HG03025 (cell line): ENCODE results near the gene CARM1.
"Not testable (repeated sequence)": the region's sequence is repeated elsewhere in the genome, so short reads cannot be mapped to it uniquely, and the experiment has no call there.

Experiments
- ATAC-seq: cut with Tn5 transposase; IDR thresholded peaks from one replicate; pipeline ENCODE4 v1.9.1; 2021; ENCODE audit warnings: mild to moderate bottlenecking, moderate library complexity; ENCODE audit not compliant: unreplicated experiment, low FRiP score

Gene CARM1

GRCh38 chr19:10870955-10871603, at the start of gene CARM1:
Gene CARM1 (plus strand): TSS chr19:10871553. CDS start chr19:10871703, 150 bp downstream.
- peak; percentile 67 for ATAC-seq

GRCh38 chr19:10823690-10824089, 47.7 kb upstream of the CARM1 start:
- no peak for ATAC-seq

DNA sequence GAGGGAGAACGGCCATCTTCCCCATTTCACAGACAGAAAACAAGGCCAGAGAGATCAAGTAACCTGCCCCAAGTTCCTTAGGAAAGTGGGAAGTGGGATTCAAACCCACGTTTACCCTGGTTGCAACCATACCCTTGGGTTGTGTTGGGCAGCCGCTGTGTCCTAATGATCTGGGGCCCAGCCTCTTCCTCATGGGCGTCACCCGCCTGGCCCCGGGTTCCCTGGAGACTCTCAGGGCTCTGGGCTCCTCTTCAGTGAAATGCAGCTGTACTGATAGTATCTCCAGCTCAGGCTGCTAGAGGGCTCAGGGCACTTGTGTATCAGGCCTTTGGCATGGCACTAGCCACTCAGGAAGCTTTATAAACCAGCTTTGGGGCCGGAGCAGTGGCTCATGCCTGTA, 45.1 kb upstream of the CARM1 start:
- no peak for ATAC-seq

GRCh38 chr19:10826846-10827245, 44.5 kb upstream of the CARM1 start:
- ATAC-seq: no peak

GRCh38 chr19:10828981-10829821, 42.2 kb upstream of the CARM1 start:
- ATAC-seq: no peak

DNA sequence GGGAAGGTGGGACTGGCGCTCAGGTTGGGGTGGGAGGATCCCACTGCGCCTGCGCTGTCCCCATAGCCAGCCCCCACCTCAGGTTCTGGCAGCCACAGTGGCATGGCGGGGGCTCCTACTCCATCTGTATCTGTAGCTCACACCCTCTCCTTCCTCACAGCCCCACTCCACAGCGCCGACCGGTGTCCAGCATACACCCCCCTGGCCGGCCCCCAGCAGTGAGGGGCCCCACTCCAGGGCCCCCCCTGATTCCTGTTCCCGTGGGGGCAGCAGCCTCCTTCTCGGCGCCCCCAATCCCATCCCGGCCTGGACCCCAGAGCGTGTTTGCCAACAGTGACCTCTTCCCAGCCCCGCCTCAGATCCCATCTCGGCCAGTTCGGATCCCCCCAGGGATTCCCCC, 41.4 kb upstream of the CARM1 start:
- no peak for ATAC-seq

- no peak for ATAC-seq
Observed at GRCh38 chr19:10830370-10830769, 41.0 kb upstream of the CARM1 start.

DNA sequence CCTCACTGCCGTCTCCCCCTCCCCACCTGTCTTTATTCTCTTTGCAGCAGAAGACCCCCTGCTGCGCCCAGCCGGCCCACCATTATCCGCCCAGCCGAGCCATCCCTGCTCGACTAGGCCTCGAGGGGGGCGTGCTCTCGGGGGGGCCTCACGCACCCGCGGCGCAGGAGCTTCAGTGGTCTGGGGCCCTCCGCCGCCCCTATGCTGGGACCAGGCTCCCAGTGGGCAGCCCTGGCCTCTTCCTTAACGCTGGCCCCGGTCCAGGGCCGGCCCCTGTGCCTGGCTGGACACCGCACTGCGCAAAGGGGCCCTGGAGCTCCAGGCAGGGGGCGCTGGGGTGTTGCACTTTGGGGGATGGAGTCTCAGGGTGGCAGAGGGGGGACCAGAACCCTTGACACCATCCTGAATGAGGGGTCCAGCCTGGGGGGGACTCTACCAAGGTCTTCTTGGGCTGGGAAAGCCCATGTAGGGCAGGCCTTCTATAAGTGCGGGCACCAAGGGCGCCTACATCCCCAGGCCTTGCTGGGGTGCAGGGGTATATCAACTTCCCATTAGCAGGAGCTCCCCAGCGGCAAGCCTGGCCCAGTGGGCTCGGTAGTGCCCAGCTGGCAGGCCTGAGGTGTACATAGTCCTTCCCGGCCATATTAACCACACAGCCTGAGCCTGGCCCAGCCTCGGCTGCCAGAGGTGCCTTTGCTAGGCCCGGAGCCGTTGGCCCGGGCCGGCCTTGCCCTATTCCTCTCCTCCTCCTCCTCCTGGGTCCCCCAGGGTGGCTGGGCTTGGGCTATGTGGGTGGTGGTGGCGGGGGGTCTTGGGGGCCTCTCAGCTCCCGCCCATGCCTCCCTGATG, 40.2 kb upstream of the CARM1 start:
- ATAC-seq: no peak

DNA sequence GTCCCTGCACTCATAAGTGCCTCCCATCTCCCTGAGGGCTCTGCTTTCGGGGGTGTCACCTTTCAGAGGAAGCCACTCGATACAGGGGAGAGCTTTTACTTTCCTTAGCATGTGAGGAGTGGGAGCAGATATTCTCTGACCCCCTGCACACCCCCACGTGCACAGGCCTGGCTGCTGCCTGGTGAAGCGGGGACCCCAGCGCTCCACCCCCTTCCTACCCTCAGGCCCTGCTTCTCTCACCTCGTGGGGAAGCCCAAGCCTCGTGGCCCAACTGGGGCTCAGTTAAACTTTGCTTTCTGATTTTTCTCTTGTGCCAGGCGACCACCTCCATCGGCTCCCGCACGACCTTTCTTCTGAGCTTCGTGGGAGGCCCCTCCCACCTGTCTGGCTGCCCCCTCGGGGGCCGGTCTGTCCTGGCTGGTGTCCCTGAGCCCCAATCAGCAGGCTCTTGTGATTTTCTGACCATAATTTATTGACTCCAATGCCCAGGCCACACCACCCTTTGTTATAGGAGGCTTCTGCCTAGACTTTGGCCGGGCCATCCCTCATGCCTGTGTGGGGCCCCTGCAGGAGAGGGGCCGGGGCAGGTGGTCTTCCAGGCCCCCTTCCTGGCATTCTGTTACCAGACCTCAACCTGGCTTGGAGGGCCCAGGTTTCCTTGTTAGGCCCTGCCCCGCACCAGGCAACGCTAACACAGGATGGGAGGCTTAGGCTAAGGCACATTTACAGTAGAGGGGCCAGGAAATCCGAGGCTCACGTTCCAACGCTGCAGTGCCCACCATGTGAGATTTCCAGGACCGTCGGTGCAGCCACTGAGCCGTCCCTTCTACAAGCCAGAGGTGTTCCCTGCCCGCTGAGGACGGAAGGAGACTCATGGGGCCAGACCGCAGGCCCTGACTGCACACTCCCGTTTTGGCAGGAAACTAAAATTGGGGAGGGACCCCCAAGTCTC, 39.1 kb upstream of the CARM1 start:
- no peak for ATAC-seq

DNA sequence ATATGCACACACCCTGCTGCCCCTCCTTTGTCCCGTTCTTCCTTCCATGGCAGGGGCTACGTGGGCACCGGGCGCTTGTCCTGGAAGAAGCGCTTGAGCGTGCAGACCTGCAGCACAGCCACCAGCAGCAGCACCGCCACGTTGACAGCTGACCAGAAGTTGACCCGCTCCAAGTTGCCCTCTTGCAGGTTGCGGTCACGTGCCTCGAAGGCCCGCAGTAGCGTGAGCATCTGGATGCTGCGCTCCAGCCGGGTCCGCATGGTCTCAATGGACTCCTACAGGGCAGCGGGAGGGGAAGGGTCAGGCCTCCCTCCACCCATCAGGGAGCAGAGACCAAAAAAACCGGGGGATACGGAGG, 38.4 kb upstream of the CARM1 start:
- no peak for ATAC-seq

DNA sequence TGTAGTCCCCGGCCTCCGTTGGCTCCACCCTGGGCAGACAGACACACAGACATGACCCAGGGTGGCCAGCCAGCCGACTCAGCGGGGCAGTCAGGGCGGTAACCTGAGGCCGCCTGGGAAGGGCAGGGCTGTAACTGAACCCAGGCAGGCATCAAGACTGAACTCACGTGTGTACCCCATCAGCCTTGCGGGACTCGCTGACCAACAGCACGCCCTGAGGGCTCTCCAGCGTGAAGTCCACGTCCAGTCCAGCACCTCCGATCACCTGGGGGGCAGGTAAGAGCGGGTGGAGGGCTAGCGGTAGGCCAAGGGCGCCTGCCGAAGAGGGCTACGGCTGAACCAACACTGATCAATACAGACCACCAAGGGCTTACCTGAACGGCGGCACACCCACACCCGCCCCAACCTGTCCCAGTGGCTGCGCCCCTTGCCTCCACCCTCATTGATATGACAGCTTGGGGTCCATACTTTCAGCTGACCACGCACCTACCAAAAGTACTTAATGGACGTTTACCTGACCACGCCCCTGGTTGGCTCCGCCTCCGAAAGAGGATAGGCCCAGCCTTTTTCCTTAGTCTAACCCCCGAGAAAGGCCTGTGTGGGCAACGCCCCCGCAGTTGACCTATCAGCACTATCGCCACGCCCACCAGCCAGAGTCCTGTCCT, 36.1 kb upstream of the CARM1 start:
- no peak for ATAC-seq

DNA sequence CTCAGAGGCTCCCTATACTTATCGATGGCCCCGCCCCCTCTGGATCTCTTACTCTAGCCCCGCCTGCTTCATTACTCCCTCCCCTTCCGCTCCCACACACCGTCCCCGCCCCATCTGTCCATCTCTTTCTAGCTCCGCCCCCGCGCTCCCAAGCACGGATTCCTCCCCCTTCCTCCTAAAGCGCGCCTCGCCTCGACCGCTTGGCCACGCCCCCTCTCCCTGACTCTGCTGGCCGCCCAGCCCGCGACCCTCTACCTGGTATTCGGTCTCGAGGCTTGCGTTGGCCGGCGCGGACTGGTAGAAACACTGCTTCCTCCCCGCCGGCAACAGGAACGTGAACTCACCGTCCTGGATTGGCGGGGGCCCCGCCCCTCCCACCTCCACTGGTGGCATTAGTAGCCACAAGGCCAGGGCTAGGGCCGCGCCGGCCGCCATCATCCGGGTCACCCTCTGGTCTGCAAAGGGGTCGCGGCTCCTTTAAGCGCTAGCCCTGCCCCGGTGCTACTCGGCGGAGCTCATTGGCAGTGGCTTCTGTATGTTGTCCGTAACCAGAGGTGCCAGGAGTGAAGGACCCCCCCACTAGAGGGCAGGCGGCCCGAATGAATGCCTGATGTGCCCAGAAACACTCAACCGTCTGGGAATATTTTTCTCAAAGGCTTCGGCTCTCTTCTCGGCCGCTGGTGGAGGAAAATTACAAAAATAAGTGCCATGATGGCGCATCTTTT, 35.4 kb upstream of the CARM1 start, which contains the start of gene TMED1:
Gene TMED1 (minus strand): TSS at position 459 of the 725 bp plus-strand sequence. CDS start 21 bp downstream, at position 438.
- ATAC-seq: peak; percentile 57

GRCh38 chr19:10836479-10837330, 34.6 kb upstream of the CARM1 start:
- no peak for ATAC-seq

DNA sequence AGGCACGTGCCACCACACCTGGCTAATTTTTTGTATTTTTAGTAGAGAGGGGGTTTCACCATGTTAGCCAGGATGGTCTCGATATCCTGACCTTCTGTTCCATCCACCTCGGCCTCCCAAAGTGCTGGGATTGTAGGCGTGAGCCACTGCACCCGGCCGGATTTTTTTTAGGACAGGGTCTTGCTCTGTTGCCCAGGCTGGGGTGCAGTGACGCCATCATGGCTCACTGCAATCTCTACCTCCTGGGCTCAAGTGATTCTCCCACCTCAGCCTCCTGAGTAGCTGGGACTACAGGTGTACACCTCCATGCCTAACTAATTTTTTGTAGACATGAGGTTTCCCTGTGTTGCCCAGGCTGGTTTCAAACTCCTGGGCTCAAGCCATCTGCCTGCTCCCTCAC, 33.7 kb upstream of the CARM1 start:
- ATAC-seq: not testable (repeated sequence)

GRCh38 chr19:10838377-10838776, 33.0 kb upstream of the CARM1 start:
- no peak for ATAC-seq

GRCh38 chr19:10839114-10840050, 32.0 kb upstream of the CARM1 start:
- no peak for ATAC-seq

DNA sequence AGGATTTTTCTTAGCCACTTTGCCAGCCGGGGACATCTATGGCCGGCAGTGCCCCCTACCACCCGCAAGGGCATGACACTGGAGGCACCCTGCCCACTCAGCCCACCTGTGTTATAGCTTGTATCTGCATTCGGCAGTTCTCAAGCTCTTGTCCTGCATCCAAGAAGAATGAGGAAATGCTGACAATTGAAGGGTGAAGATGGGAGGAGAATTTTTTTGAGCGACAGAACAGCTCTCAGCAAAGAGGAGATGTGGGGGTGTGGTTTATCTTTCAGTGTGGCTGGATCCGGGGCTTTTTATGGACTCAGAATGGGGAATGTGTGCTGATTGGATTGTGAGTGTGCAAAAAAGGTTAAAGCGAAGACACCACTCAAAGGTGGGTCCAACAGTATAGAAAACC, 28.6 kb upstream of the CARM1 start:
- ATAC-seq: no peak
